Nasal cavity respiratory epithelium epithelial cell of viscerocranial mucosa (primary cell): ENCODE data around the gene DENND1A. TPM values are rescaled to one million over a fixed set of nuclear protein-coding genes. Genes with fewer than 3 reads are reported as not detected.

Experiments
- total RNA-seq: library from RNA; depleted of rRNA; stranded (reverse); fragments of >200 nt; gene quantifications from 2 replicates; pipeline ENCODE4 v1.2.3, GENCODE V29; 2014

The DENND1A gene, protein sequence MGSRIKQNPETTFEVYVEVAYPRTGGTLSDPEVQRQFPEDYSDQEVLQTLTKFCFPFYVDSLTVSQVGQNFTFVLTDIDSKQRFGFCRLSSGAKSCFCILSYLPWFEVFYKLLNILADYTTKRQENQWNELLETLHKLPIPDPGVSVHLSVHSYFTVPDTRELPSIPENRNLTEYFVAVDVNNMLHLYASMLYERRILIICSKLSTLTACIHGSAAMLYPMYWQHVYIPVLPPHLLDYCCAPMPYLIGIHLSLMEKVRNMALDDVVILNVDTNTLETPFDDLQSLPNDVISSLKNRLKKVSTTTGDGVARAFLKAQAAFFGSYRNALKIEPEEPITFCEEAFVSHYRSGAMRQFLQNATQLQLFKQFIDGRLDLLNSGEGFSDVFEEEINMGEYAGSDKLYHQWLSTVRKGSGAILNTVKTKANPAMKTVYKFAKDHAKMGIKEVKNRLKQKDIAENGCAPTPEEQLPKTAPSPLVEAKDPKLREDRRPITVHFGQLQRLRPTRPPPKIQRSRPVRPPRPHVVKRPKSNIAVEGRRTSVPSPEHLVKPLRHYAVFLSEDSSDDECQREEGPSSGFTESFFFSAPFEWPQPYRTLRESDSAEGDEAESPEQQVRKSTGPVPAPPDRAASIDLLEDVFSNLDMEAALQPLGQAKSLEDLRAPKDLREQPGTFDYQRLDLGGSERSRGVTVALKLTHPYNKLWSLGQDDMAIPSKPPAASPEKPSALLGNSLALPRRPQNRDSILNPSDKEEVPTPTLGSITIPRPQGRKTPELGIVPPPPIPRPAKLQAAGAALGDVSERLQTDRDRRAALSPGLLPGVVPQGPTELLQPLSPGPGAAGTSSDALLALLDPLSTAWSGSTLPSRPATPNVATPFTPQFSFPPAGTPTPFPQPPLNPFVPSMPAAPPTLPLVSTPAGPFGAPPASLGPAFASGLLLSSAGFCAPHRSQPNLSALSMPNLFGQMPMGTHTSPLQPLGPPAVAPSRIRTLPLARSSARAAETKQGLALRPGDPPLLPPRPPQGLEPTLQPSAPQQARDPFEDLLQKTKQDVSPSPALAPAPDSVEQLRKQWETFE
- total RNA-seq, result 9.9 and 19.0 TPM in 2 replicates

DNA sequence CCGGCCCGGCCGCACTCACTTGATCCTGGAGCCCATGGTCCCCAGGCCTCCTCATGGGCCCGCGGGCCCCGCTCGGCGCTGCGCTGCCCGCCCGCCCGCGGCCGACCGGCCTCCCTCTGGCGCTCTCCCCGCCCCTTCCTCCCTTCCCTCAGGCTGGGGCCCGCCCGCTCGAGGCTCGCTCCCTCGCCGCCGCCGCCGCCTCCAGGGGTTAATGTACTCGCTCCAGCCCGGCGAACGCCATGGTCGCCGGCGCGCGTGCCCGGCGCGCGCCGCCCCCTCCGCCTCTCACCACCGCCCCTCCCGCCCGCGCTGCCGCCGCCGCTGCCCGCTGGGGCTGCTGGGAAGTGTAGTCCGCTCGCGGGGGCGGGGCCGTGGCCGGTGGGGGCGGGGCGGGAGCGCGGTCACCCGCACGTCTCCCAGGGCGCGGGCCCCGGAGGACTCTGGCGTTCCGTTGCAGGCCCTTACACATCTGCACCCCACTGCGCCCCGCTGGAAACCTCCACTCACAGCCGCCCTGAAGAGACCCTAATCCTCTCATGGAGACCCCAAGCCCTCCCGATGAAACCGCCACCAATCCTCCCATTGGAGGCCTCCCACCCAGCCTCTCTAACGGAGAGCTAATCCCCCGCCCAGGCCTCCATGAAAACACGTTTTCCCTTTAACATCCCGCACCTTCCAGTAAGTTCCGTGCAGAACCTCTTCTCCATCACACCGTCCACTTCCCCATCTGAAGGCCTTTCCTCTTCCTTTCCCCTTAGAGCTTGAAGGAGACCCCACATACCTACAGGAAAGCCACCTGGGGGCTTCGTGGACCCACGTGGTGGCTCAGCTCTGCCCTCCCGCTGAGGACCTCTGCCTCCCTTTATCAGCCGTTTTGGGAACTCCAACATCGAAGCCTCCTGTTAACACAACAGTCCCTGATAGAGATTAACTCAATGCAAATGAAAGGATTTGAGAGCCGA, at the start of gene DENND1A:
TSS of gene DENND1A (minus strand) at position 257 of the 962 bp plus-strand sequence. CDS start at position 36, 221 bp downstream.

DNA sequence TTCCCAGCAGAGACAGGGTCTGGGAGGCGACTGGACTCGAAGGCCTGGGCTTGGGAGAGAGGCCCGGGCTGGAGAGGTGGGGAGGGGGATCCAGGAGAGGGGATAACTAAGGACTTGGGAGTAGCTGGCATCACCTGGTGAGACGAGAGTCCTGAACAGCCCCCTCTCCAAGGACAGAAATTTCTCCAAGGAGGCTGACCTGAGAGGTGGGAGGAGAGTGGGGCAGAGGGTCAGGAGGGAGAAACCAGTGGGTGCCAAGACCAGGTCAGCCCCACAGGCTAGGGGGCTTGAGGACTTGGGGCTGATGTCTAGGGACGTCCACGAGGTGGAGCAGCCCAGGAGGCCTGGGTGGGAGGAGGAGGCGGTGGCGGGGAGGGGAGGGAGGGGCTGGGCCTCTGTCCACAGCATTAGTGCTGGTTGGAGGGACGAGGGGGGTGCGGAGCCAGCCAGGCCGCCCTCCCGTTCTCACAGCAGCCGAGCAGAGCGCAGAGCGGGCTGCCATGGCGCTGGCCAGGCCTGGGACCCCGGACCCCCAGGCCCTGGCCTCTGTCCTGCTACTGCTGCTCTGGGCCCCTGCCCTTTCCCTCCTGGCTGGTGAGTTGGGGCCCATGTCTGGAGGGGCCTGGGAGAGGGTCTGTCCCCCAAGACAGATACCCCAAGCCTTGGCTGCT, 574.0 kb downstream of the DENND1A start, which contains the start of gene CRB2:
TSS of gene CRB2 (plus strand) at position 437 of the 671 bp plus-strand sequence. CDS start at position 501, 64 bp downstream.

Other genes with a start within 250 kb of the DENND1A start
- not detected in 2 replicates for gene LHX2, start 81.6 kb upstream of the DENND1A start, total RNA-seq